HL-60 (cell line): ENCODE results near the gene GHITM.

ENCODE experiments used
- DNase-seq, 2 experiments: peaks; one replicate each; pipeline ENCODE4 v3.0.0-alpha.2; 2010 to 2020; ENCODE audit warnings: low read depth in 1 of 2, low spot score in 1 of 2
- H3K27ac ChIP-seq: fragments of 250-450 bp; sonication (Bioruptor Pico); replicated peaks from 2 replicates; pipeline ENCODE4 v1.5.1; 2020; ENCODE audit warnings: mild to moderate bottlenecking, moderate library complexity
- H3K27me3 ChIP-seq: fragments of 250-450 bp; sonication (Bioruptor Pico); 2 replicates; pipeline ENCODE4 v1.5.1; 2021; ENCODE audit warnings: mild to moderate bottlenecking, moderate library complexity; ENCODE audit not compliant: insufficient read depth, poor library complexity, severe bottlenecking
- H3K4me3 ChIP-seq: replicated peaks from 2 replicates; pipeline ENCODE4 v1.5.1; 2011; ENCODE audit warnings: mild to moderate bottlenecking, control low read depth, low read length; ENCODE audit not compliant: insufficient read depth
- CTCF ChIP-seq: IDR thresholded peaks from one replicate; pipeline ENCODE4 v1.5.1; 2011; ENCODE audit warnings: low read length, control low read depth, inconsistent platforms; ENCODE audit not compliant: insufficient read depth
- GABPA ChIP-seq: IDR thresholded peaks from 2 replicates; pipeline ENCODE4 v1.6.1; 2012; ENCODE audit warnings: low read depth
- POLR2AphosphoS5 ChIP-seq: IDR thresholded peaks from 2 replicates; pipeline ENCODE4 v1.6.1; 2012; ENCODE audit warnings: low read depth
- REST ChIP-seq: IDR thresholded peaks from 2 replicates; pipeline ENCODE4 v1.6.1; 2012; ENCODE audit warnings: low read depth; ENCODE audit not compliant: insufficient replicate concordance
- SPI1 ChIP-seq: IDR thresholded peaks from 2 replicates; pipeline ENCODE4 v1.6.1; 2012; ENCODE audit warnings: low read depth, mild to moderate bottlenecking, borderline replicate concordance

Gene GHITM

GRCh38 chr10:84202349-84202748 is 63.0 kb downstream of the GHITM start:
- TF ChIP-seq REST (no peak), POLR2AphosphoS5 (no peak), SPI1 (no peak), CTCF (no peak), GABPA (no peak)
- peaks cover 4% of the 10 kb centered on the region for H3K27me3 ChIP-seq
- H3K4me3 ChIP-seq, result no peak overlapping the region
- H3K27ac ChIP-seq, result no peak overlapping the region
- no peak for DNase-seq
